ENCODE results near the gene MGMT. TPM values are rescaled to one million over a fixed set of nuclear protein-coding genes. Genes with fewer than 3 reads are reported as not detected.
A peak's percentile ranks its signal among the peaks of the same experiment; 100 is the strongest.

MGMT gene
- total and polyA plus RNA-seq, 4 donors, result 9.9 to 39.6 (median 23.2) TPM

DNA sequence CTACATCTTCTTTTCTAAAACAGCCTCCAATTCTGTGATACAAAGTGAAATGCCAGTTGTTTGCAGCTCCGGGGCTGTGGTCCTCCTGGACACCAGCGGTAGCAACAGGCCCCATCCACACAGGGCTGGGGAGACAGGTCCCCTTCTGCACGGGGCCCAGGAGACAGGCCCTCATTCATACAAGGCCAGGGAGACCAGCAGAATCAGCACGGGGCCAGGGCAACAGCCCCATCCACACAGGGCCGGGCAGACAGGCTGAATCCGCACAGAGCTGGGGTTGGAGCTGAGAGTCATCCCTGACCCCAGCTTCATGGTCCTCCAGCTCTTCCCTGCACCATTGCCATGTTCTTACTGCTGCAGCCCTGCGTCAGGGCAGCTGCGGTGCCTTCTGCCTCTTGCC lies 238.6 kb downstream of the MGMT start:
- WGBS, 2 donors, result 95% methylated on average over 8 of the region's 8 CpGs
- no peak overlapping the region for H3K4me3 ChIP-seq
- no peak overlapping the region for H3K27ac ChIP-seq (ENCODE audit: low read depth in 1 of 2, low read length in 1 of 2)
- H3K9ac ChIP-seq (ENCODE audit: insufficient read depth in 1 of 2, low read length in 2 of 2), result no peak overlapping the region
- no peaks in the 10 kb centered on the region for H3K9me3 ChIP-seq (ENCODE audit: control insufficient read depth in 4 of 4, insufficient read depth in 3 of 4, low read length in 3 of 4)
- ATAC-seq (ENCODE audit: insufficient read depth, low FRiP score) (no peak), DNase-seq (no peak)
- H3K36me3 ChIP-seq (ENCODE audit: control insufficient read depth in 4 of 4, insufficient read depth in 4 of 4, low read length in 4 of 4), result peaks cover 0 to 5% (median 4%) of the 10 kb centered on the region in 4 donors
- peaks cover 0 to 13% (median 0%) of the 10 kb centered on the region in 5 donors for H3K4me1 ChIP-seq (ENCODE audit: control insufficient read depth in 5 of 5, insufficient read depth in 5 of 5, low read length in 5 of 5)
- no peaks in the 10 kb centered on the region for H3K27me3 ChIP-seq (ENCODE audit: control insufficient read depth in 3 of 3, insufficient read depth in 3 of 3, low read length in 2 of 3)
- TF ChIP-seq CTCF (IDR thresholded peaks at IDR 0.05; ENCODE audit: control extremely low read depth, extremely low read depth), result no peak

DNA sequence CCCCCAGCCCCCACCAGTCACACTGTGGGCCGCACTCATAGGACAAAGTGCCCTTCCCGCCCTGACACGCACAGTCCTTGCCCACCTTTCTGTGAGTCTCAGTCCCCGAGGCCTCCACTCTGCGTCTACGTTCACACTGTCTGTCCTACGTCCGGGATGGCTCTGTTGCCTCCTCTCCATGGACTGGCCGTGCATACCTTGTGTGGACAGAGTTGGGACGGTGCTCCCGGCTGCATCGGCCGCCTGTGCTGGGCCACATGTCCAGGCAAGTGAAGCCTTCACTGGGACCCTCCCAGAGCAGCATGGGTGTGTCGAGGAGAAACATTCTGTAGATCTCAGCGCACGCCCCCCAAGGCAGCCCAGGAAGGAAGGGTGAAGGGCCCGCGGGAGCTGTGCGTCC lies 239.0 kb downstream of the MGMT start:
- peak; percentile 20 for ATAC-seq (ENCODE audit: insufficient read depth, low FRiP score)
- Histone ChIP-seq H3K9me3 (ENCODE audit: control insufficient read depth in 4 of 4, insufficient read depth in 3 of 4, low read length in 3 of 4) (no peaks in the 10 kb centered on the region), H3K27ac (ENCODE audit: low read depth in 1 of 2, low read length in 1 of 2) (no peak overlapping the region), H3K4me3 (no peak overlapping the region), H3K9ac (ENCODE audit: insufficient read depth in 1 of 2, low read length in 2 of 2) (no peak overlapping the region), H3K27me3 (ENCODE audit: control insufficient read depth in 3 of 3, insufficient read depth in 3 of 3, low read length in 2 of 3) (no peaks in the 10 kb centered on the region), H3K4me1 (ENCODE audit: control insufficient read depth in 5 of 5, insufficient read depth in 5 of 5, low read length in 5 of 5) (peaks cover 0 to 13% (median 0%) of the 10 kb centered on the region in 5 donors), H3K36me3 (ENCODE audit: control insufficient read depth in 4 of 4, insufficient read depth in 4 of 4, low read length in 4 of 4) (peaks cover 0 to 5% (median 4%) of the 10 kb centered on the region in 4 donors)
- TF ChIP-seq CTCF (IDR thresholded peaks at IDR 0.05; ENCODE audit: control extremely low read depth, extremely low read depth), result no peak
- no peak for DNase-seq
- 95 to 98% methylated on average over 19 of the region's 19 CpGs for WGBS, 2 donors

DNA sequence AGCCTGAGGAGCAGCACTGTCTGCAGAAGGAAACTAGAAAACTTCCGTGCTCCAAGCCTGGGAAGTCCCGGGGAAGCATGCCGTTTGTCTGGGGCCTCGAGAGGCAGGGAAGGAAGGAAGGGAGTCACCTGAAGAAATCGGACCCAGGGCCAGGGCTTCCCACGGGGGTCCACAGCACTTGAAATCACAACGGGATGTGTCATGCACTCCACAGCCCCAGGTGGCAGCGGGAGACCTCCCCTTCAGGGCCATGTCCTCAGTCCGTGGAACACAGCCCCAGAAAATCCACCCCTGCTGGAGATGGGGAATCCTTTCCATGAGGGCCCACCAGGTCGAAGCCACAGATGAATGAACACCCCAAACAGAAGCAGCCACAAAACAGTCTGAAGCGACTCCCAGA lies 239.5 kb downstream of the MGMT start:
- TF ChIP-seq CTCF (IDR thresholded peaks at IDR 0.05; ENCODE audit: control extremely low read depth, extremely low read depth), result no peak
- Histone ChIP-seq H3K9me3 (ENCODE audit: control insufficient read depth in 4 of 4, insufficient read depth in 3 of 4, low read length in 3 of 4) (no peaks in the 10 kb centered on the region), H3K9ac (ENCODE audit: insufficient read depth in 1 of 2, low read length in 2 of 2) (no peak overlapping the region), H3K27me3 (ENCODE audit: control insufficient read depth in 3 of 3, insufficient read depth in 3 of 3, low read length in 2 of 3) (no peaks in the 10 kb centered on the region), H3K27ac (ENCODE audit: low read depth in 1 of 2, low read length in 1 of 2) (no peak overlapping the region), H3K36me3 (ENCODE audit: control insufficient read depth in 4 of 4, insufficient read depth in 4 of 4, low read length in 4 of 4) (peaks cover 0 to 5% (median 4%) of the 10 kb centered on the region in 4 donors), H3K4me1 (ENCODE audit: control insufficient read depth in 5 of 5, insufficient read depth in 5 of 5, low read length in 5 of 5) (peaks cover 0 to 13% (median 0%) of the 10 kb centered on the region in 5 donors), H3K4me3 (no peak overlapping the region)
- DNase-seq, result no peak
- ATAC-seq (ENCODE audit: insufficient read depth, low FRiP score), result no peak
- WGBS, 2 donors, result 87 to 94% methylated on average over 11 of the region's 11 CpGs
